Raji (cell line): ENCODE results near the gene PUS1.

Experiments
- POLR2A ChIP-seq: IDR thresholded peaks from 2 replicates; pipeline ENCODE4 v1.6.1; 2011; ENCODE audit warnings: low read depth, low read length, control low read depth; ENCODE audit not compliant: insufficient read depth

Gene PUS1

DNA sequence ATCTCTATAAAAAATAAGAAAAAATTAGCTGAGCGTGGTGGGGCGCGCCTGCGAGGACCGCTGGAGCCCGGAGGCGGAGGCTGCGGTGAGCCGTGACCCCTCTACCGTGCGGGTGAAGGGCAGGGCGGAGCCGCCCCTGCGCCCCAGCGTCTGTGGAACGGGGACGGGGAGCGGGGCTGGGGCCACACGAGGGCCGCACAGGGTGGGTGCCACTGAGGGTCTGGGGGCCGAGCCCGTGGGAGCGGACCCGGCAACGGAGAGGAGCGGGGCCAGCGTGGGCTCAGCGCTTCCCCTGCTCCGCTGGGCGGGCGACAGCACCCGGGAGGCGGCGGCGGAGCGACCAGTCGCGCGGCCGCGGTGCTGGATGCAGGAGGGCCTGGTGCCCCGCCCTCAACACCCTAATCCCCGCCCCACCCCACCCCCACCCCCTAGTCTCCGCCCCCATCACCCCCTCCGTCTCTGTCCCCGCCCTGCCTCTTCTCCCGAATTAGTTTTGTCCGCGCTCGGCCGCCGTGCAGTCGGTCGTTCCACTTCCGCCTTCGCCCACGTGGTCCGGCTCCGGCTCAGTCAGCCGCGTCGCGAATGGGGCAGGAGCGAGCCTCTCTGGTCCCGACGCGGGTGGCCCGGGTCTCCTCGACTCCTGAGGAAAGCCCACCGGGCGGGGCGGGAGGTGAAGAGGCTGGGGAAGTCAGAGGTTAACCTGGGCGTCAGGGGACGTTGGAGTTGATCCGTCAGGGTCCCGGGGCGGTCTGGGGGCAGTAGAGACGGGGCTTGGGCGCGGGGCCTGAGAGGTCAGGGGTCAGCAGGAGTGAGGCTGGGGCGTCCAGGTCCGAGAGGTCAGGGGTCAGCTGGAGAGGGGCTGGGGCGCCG, at the start of gene PUS1:
Gene PUS1 (plus strand): TSS at position 566 of the 870 bp plus-strand sequence. CDS start 447 bp downstream, outside the sequence.
- peak; percentile 83 for TF ChIP-seq POLR2A

DNA sequence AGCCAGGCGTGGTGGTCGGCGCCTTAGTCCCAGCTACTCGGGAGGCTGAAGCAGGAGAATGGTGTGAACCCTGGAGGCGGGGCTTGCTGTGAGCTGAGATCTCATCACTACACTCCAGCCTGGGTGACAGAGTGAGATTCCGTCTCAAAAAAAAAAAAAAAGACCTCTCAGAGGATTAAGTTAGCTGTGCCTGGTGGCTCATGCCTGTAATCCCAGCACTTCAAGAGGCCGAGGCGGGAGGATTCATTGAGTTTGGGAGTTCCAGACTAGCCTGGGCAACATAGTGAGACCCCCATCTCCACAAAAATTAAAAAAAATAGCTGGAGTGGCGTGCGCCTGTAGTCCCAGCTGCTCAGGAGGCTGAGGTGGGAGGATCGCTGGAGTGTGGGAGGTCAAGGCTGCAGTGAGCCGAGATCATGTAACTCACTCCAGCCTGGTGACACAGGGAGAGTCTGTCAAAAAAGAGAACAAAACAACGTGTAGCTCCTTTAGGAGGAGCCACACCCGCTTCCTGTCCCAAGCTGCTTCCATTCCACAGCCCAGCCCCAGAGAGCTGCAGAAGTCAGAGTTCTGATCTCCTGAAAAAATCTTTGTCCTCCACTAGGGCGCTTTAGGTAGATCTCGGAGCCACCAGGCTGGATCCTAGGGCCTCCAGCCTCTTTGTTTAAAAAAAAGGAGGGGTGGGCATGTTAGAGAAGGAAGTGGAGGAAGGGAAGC, 46.1 kb upstream of the PUS1 start:
- TF ChIP-seq POLR2A = no peak

DNA sequence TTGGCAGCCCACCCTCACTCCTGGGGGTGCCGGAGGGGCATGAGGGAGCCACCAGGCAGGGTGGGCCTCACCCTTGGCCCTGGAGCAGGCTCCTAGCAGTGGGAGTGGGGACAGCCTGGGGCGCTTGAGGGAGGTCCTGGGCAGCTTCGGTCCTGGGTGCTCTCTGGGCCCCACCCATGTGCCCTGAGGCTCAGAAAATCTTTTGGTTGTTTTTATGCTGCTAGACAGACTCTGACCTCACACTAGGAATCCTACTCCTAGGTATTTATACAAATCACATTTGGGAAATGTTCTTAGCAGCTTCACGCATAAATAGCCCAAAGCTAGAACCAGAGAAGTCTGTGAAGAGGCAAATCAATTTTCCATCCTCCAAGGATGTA, 45.6 kb upstream of the PUS1 start:
- TF ChIP-seq POLR2A = no peak

DNA sequence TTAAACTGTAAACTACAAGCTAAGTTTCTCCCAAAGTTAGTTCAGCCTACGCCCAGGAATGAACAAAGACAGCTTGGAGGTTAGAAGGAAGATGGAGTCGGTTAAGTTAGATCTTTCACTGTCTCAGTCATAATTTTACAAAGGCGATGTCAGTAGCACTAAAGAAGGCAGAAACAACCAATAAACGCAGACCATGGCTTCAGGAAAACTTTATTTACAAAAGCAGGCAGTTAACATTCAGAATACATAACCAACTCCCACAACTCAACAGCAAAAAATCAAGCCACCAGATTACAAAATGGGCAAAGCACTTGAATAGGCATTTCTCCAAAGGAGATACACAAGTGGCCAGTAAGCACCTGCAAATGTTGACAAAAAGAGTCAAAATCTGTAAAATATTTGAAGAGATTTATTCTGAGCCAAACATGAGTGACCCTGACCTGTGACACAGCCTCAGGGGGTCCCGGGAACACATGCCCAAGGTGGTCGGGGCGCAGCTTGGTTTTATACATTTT, 43.5 kb upstream of the PUS1 start:
- TF ChIP-seq POLR2A = no peak

DNA sequence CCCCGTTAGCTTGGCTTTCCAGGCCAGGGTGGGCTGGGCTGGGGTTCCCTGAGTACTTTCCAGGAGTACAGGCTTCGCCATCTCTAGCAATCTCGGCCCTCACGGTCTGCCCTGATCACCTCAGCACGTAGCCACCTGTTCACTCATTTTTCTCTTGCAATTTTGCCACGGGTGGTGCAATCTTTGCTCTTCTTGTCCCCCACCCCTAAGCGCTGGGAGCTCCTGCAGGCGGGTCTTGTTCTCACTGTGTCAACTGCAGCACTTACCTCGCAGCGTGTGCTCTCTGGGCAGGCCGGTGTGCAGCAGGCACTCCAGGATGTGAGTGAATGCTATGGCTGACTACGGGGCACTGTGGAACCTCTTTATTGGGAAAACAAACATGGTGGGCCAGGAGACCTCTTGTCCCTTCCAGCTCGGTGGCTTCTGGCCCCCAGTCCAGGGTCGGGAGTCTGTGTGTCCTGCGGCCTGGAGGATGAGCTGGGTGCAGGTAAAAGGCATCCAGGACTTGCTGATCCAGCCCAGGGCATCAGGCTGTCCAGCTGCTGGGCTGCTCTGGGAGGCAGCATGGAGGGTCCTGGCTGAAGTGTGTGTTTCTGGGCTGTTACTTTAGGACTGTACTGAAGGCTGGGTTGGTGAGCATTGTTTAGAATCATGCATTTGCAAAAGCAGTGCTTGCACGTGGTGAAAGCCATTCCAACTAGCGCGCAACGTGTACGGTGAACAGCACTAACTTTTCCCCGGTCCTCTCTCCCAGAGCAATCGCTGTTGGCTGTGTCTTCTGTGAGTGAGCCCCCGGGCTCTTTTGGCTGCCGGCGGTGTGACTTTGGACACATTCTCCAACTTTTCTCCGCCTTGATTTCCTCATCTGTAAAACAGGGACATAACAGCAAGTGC, 36.1 kb upstream of the PUS1 start:
- TF ChIP-seq POLR2A = no peak

DNA sequence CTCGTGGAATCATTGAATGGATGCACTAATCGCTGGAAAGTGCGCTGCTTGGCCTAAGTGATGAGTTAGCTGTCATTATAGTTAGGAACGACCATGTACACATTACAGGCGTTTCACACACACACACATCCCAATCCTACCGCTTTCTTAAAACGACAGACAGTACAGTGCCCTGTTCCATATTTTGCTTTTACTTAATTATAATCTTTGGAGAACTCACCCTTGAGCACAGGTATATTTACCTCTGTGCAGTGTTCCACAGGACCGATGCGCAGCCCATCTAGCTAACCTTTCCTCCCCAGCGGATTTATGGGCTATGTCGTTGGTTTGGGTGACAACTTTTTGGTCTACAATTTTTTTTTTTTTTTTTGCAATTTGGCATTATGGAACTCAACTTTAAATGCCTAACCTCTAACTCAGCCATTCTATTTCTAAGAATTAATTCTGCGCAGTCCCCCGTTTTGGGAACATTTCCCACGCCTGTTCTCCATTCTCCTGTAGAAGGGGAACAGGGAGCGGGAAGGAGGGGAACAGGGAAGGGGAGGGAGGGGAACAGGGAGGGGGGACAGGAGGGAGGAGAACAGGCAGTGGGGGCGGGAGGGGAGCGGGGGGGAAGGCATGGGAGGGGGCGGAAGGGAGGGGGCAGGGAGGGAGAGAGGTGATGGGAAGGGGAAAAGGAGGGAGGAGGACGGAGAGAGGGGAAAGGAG, 35.3 kb upstream of the PUS1 start:
- no peak for TF ChIP-seq POLR2A

DNA sequence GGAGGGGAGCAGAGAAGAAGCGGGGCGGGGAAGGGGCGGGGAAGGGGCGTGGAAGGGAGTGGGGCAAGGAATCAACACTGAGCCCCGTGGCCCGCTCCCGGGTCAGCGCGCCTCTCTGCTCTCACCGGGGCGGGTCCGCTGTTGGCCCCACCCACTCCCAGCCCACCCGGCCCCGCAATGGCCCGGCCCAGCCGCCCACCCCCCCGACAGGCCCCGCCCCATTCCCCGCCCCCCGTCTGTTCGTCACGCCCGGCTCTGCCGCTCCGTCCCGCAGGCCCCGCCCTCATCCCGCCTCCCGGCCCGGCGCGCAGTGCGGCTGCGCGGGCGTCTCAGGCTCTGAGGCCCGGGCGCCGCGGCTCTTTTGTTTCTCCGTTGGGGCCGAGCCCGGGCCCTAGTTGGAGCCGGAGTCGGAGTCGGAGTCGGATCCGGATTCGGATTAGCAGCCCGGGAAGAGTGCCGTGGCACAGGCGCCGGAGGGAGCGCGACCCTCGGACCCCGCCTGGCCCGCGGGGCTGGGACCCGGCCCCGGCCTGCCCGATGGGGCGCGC, 34.7 kb upstream of the PUS1 start, which contains the start of gene ULK1:
Gene ULK1 (plus strand): TSS at position 310 of the 548 bp plus-strand sequence. CDS start 380 bp downstream, outside the sequence.
- TF ChIP-seq POLR2A = peak; percentile 55

DNA sequence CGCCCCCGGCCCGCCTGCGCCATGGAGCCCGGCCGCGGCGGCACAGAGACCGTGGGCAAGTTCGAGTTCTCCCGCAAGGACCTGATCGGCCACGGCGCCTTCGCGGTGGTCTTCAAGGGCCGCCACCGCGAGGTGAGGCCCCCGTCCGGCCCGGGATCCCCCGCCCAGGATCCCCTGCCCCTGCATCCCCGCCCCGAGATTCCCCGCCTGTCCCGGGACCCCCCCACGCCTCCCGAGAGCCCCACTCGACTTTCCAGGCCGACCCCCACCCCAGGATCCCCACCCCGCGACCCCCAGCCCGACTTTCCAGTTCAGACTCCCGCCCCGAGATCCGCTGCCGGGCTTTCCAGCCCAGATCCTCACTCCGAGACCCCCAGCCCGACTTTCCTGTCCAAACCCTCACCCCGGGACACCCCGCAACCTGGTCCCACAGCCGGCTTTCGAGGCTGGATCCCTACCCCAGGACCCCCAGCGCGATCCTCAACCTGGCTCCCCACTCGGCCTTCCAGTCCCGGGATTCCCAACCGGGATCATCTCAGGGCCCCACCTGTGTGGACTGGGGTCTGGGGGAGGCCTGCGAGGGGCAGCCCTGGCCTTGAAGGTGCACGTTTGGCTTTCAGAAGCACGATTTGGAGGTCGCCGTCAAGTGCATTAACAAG, 34.0 kb upstream of the PUS1 start:
- TF ChIP-seq POLR2A = no peak

DNA sequence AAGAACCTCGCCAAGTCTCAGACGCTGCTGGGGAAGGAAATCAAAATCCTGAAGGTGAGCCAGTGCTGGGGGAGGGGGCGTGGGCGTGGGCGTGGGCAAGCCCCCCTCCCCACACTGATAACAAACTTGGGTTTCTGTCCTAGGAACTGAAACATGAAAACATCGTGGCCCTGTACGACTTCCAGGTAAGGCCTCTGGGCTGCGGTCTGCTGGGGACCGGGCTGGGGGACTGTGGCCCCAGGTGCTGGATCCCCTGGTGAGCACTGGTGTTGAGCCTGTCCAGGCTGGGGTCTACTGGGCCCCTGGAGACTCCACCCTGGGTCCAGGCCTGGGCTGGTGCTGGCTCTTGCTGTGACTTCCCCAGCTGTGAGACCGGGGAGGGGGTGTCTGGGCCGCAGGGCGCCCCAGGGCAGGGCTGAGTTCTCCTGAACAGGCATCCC, 33.4 kb upstream of the PUS1 start:
- TF ChIP-seq POLR2A = no peak

DNA sequence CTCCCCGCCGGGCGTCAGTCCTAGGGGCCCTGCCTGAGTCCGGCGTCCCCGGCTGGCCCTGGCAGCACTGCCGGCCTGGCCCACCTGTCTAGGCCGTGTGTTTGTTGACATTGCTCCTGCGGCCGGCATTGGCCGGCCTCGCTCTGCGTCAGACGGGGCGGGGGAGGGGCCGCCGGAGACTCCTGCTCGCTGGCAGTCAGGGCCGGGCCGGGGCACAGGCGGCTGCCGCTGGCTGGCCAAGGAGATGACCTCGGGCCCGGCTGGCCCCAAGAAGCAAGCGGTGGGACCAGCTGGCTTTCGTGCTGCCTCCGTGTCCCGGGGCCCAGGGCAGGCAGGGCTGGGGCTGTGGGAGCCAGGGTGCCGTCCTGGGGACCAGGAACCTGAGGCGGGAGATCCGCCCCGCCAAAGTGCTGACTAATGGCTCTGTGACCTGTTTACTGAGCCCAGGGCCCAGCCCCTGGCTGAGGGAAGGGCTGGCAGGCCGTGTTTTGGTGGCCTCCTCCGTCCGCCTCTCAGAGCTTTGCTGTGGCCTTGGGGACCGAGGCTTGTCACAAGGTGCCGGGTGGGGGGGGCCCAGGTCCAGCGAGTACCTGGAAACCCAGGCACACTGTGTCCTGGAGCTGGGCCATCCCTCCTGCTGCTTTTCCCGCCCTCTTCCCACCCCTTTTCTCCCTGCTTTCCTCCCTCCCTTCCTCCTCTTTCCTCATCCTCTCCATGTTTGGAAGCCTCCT, 32.8 kb upstream of the PUS1 start:
- no peak for TF ChIP-seq POLR2A

DNA sequence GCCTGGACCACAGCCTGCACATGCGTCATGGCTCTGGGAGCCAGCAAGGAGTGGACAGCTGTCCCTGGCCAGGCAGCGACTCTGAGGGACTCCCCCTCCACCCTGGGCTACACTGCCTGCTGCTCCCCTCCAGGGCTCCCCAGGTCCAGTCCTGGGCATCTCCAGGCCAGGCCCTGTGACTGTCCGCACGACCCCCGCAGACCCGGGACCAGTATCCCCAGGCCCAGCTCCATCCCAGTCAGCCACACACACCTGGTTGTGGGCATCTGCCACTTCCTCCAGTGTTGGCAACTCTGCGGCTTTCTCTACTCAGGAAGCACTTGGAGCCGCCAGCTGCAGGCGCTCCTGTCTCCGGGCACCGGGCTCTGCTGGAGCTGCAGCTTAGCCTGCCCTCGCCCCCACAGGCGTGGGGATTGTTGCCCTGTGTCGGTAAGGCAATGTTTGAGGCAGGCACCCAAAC, 32.2 kb upstream of the PUS1 start:
- no peak for TF ChIP-seq POLR2A

DNA sequence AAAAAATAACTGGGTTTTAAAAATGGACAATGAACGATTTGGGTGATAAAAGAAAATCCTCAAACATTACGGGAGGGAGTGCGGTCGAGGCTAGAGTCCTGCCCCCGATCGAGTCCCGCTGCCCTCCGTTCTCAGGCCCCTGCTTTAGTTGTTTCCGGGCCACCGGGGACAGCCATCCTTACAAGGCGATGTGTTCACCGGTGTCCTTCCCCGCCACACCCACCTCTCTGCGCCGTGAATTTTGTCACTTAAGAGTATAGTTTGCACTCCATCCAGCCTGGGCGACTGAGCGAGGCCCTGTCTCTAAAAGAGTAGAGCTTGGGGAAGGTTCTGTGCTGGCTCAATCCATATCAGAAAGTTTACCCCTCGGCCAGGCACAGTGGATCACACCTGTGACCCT, 31.8 kb upstream of the PUS1 start:
- TF ChIP-seq POLR2A = no peak

DNA sequence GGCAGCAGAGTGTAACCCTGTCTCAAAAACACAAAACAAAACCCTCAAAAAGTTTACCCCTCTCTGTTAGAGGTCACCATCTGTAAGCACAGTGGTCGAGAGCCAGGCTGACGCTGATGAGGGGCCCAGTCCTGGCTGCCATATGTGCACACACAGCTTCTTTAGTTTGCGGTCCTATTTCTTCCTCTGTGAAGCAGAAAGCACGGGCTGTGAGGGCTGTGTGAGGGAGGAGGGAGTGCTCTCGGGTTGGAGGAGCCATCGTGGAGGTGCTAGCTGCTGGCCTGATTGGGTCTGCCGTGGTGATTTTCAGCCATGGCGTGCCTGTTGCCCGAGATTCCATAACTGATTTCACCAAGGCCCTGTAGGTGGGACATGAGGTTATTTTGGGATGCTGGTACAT, 31.2 kb upstream of the PUS1 start:
- TF ChIP-seq POLR2A = no peak
